Liver (tissue), 9 donors: Measurements from ENCODE around the gene SMIM13. TPM values are rescaled to one million over a fixed set of nuclear protein-coding genes. Genes with fewer than 3 reads are reported as not detected.

ENCODE experiments used
- DNase-seq: peaks from one replicate; pipeline ENCODE4 v3.0.0-alpha.2; 2017; ENCODE audit warnings: low spot score
- H3K27ac ChIP-seq, 2 donors: one replicate each; pipeline ENCODE4 v1.7.0; 2013; ENCODE audit warnings: inconsistent platforms in 2 of 2, low read length in 2 of 2, control low read depth in 1 of 2, low read depth in 1 of 2, mild to moderate bottlenecking in 1 of 2
- H3K27me3 ChIP-seq, 4 donors: one replicate each; pipeline versions ENCODE4 v1.6.1 to v1.7.0; 2013; ENCODE audit warnings: low read length in 3 of 4, inconsistent platforms in 1 of 4, mild to moderate bottlenecking in 1 of 4, moderate library complexity in 1 of 4; ENCODE audit not compliant: control insufficient read depth in 4 of 4, insufficient read depth in 4 of 4
- H3K36me3 ChIP-seq, 4 donors: one replicate each; pipeline versions ENCODE4 v1.6.1 to v1.7.0; 2013; ENCODE audit warnings: low read length in 3 of 4, mild to moderate bottlenecking in 3 of 4, low read depth in 1 of 4, moderate library complexity in 1 of 4; ENCODE audit not compliant: control insufficient read depth in 4 of 4, insufficient read depth in 3 of 4
- H3K4me1 ChIP-seq, 4 donors: one replicate each; pipeline versions ENCODE4 v1.6.1 to v1.7.0; 2013; ENCODE audit warnings: low read length in 3 of 4, mild to moderate bottlenecking in 3 of 4, moderate library complexity in 1 of 4; ENCODE audit not compliant: control insufficient read depth in 4 of 4, insufficient read depth in 4 of 4
- H3K4me3 ChIP-seq, 3 donors: one replicate each; pipeline versions ENCODE4 v1.6.1 to v1.7.0; 2013; ENCODE audit warnings: low read length in 3 of 3, control low read depth in 1 of 3, low read depth in 1 of 3, mild to moderate bottlenecking in 1 of 3
- H3K9ac ChIP-seq, 2 donors: one replicate each; pipeline ENCODE4 v1.7.0; 2013; ENCODE audit warnings: low read length in 2 of 2, mild to moderate bottlenecking in 2 of 2, moderate library complexity in 2 of 2, control low read depth in 1 of 2, low read depth in 1 of 2
- H3K9me3 ChIP-seq, 4 donors: one replicate each; pipeline versions ENCODE4 v1.6.1 to v1.7.0; 2013; ENCODE audit warnings: low read length in 3 of 4; ENCODE audit not compliant: control insufficient read depth in 4 of 4
- ATF3 ChIP-seq: IDR thresholded peaks from 2 replicates; pipeline ENCODE4 v1.6.1; 2016; ENCODE audit warnings: antibody characterized with exemption
- CTCF ChIP-seq: fragments of 150-350 bp; IDR thresholded peaks from 2 replicates; pipeline ENCODE4 v1.5.1; 2017; ENCODE audit warnings: improper control_type of control experiment, low read depth, low read length; ENCODE audit not compliant: missing input control
- EGR1 ChIP-seq, 2 donors: IDR thresholded peaks; 2 replicates each; pipeline ENCODE4 v1.6.1; 2016 to 2018; ENCODE audit warnings: antibody characterized with exemption in 2 of 2, low read depth in 2 of 2
- FOXA1 ChIP-seq: IDR thresholded peaks from 2 replicates; pipeline ENCODE4 v1.6.1; 2016; ENCODE audit warnings: antibody characterized with exemption
- FOXA2 ChIP-seq: IDR thresholded peaks from 2 replicates; pipeline ENCODE4 v1.6.1; 2016; ENCODE audit warnings: antibody characterized with exemption
- GABPA ChIP-seq, 2 donors: IDR thresholded peaks in 1 of 2; conservative IDR thresholded peaks in 1 of 2; 2 replicates each; pipeline ENCODE4 v1.6.1; 2016; ENCODE audit warnings: antibody characterized with exemption in 2 of 2, mild to moderate bottlenecking in 1 of 2, moderate library complexity in 1 of 2
- HNF4A ChIP-seq, 2 donors: conservative IDR thresholded peaks; 2 replicates each; pipeline ENCODE4 v1.6.1; 2016; ENCODE audit warnings: antibody characterized with exemption in 2 of 2, mild to moderate bottlenecking in 2 of 2
- HNF4G ChIP-seq: IDR thresholded peaks from 2 replicates; pipeline ENCODE4 v1.6.1; 2016; ENCODE audit warnings: antibody characterized with exemption
- JUND ChIP-seq, 2 donors: IDR thresholded peaks; 2 replicates each; pipeline ENCODE4 v1.6.1; 2016; ENCODE audit warnings: antibody characterized with exemption in 2 of 2
- MAX ChIP-seq: IDR thresholded peaks from 2 replicates; pipeline ENCODE4 v1.6.1; 2016; ENCODE audit warnings: antibody characterized with exemption
- NR2F2 ChIP-seq: IDR thresholded peaks from 2 replicates; pipeline ENCODE4 v1.6.1; 2016; ENCODE audit warnings: antibody characterized with exemption
- RAD21 ChIP-seq, 2 donors: IDR thresholded peaks; 2 replicates each; pipeline ENCODE4 v1.6.1; 2016; ENCODE audit warnings: antibody characterized with exemption in 2 of 2, mild to moderate bottlenecking in 2 of 2
- REST ChIP-seq: IDR thresholded peaks from 2 replicates; pipeline ENCODE4 v1.6.1; 2016; ENCODE audit warnings: antibody characterized with exemption, mild to moderate bottlenecking
- SP1 ChIP-seq: IDR thresholded peaks from 2 replicates; pipeline ENCODE4 v1.6.1; 2018; ENCODE audit warnings: antibody characterized with exemption, mild to moderate bottlenecking
- TAF1 ChIP-seq: conservative IDR thresholded peaks from 2 replicates; pipeline ENCODE4 v1.6.1; 2016; ENCODE audit warnings: antibody characterized with exemption, mild to moderate bottlenecking
- YY1 ChIP-seq: IDR thresholded peaks from 2 replicates; pipeline ENCODE4 v1.6.1; 2016; ENCODE audit warnings: antibody characterized with exemption, mild to moderate bottlenecking
- ZBTB33 ChIP-seq: IDR thresholded peaks from 2 replicates; pipeline ENCODE4 v1.6.1; 2016; ENCODE audit warnings: antibody characterized with exemption
- WGBS: extraction: QIAGEN DNeasy Blood & Tissue Kit; methylation state at CpG from one replicate; pipeline ENCODE4 v1.1.7; 2013; 5-methylcytosine and 5-hydroxymethylcytosine counted together
- polyA plus RNA-seq, 2 donors: library from polyadenylated mRNA; stranded (reverse) in 1 of 2; unstranded in 1 of 2; fragments of 200-250 nt in 1 of 2; fragments of >200 nt in 1 of 2; fragmentation: Nextera tagmentation in 1 of 2; extraction: Ambion mirVana in 1 of 2; gene quantifications; one replicate each; pipeline versions ENCODE4 v1.2.1 to v1.2.3, GENCODE V29; 2013 to 2015
- total RNA-seq, 2 donors: library from RNA; depleted of rRNA; stranded (reverse); fragments of >200 nt; gene quantifications; one replicate each; pipeline ENCODE4 v1.2.3, GENCODE V29; 2014
- donor health status: healthy.
- donor health status: healthy.
- donor health status: healthy.
- donor health status: healthy.
- donor health status: healthy.

SMIM13 gene
- total and polyA plus RNA-seq, 4 donors = 2.8 to 9.0 (median 5.8) TPM

- Histone ChIP-seq H3K27ac (no peak overlapping the region), H3K4me3 (no peak overlapping the region), H3K9me3 (no peaks in the 10 kb centered on the region), H3K4me1 (peaks cover 0 to 1% (median 0%) of the 10 kb centered on the region in 4 donors), H3K27me3 (no peaks in the 10 kb centered on the region), H3K9ac (no peak overlapping the region), H3K36me3 (no peaks in the 10 kb centered on the region)
- no peak for DNase-seq
- WGBS = 99% methylated on average over 2 of the region's 2 CpGs
- TF ChIP-seq ATF3 = no peak
- TF ChIP-seq HNF4G = no peak
- no peak for TF ChIP-seq ZBTB33
- TF ChIP-seq MAX = no peak
- no peak for TF ChIP-seq EGR1 (IDR thresholded peaks at IDR 0.05; ENCODE audit: low read depth in 2 of 2)
- no peak for TF ChIP-seq FOXA2
- no peak for TF ChIP-seq HNF4A (conservative IDR thresholded peaks at IDR 0.05)
- no peak for TF ChIP-seq REST
- no peak for TF ChIP-seq GABPA (IDR thresholded peaks at IDR 0.05 in 1 of 2, conservative IDR thresholded peaks at IDR 0.05 in 1 of 2)
- no peak for TF ChIP-seq RAD21 (IDR thresholded peaks at IDR 0.05)
Observed at GRCh38 chr6:11123978-11124377, 30.3 kb downstream of the SMIM13 start.

GRCh38 chr6:11126876-11127275 lies 33.2 kb downstream of the SMIM13 start:
- Histone ChIP-seq H3K27me3 (no peaks in the 10 kb centered on the region), H3K36me3 (no peaks in the 10 kb centered on the region), H3K4me1 (peaks cover 0 to 1% (median 0%) of the 10 kb centered on the region in 4 donors), H3K27ac (no peak overlapping the region), H3K4me3 (no peak overlapping the region), H3K9ac (no peak overlapping the region), H3K9me3 (no peaks in the 10 kb centered on the region)
- WGBS = 92% methylated on average over 2 of the region's 2 CpGs
- DNase-seq = no peak
- TF ChIP-seq GABPA (IDR thresholded peaks at IDR 0.05 in 1 of 2, conservative IDR thresholded peaks at IDR 0.05 in 1 of 2) (no peak), FOXA1 (no peak), TAF1 (no peak), CTCF (no peak), REST (no peak), SP1 (no peak), ZBTB33 (no peak), MAX (no peak), NR2F2 (no peak), JUND (IDR thresholded peaks at IDR 0.05) (no peak), ATF3 (no peak), HNF4A (conservative IDR thresholded peaks at IDR 0.05) (no peak), YY1 (no peak), HNF4G (no peak), FOXA2 (no peak), EGR1 (IDR thresholded peaks at IDR 0.05; ENCODE audit: low read depth in 2 of 2) (no peak)
